GM12892 (cell line): ENCODE results near the gene ANKRD52.

Experiments
- POLR2A ChIP-seq: IDR thresholded peaks from 2 replicates; pipeline ENCODE4 v1.6.1; 2011; ENCODE audit warnings: low read depth, low read length, control low read depth
- POLR2AphosphoS5 ChIP-seq: IDR thresholded peaks from 2 replicates; pipeline ENCODE4 v1.6.1; 2011; ENCODE audit warnings: low read depth, low read length, control low read depth
- TAF1 ChIP-seq: IDR thresholded peaks from 2 replicates; pipeline ENCODE4 v1.6.1; 2011; ENCODE audit warnings: low read depth, mild to moderate bottlenecking, control low read depth, low read length, borderline replicate concordance

- TF ChIP-seq POLR2A, result no peak
- no peak for TF ChIP-seq POLR2AphosphoS5
- no peak for TF ChIP-seq TAF1
These were observed 605 bp downstream of the ANKRD52 start for GRCh38 chr12:56257491-56258067.
